Endothelial cell of umbilical vein (primary cell): ENCODE results near the gene RAB43.

Source experiments
- CTCF ChIP-seq, 2 donors: IDR thresholded peaks; 1 replicate in 1 of 2; 2 replicates in 1 of 2; pipeline ENCODE4 v1.5.1; 2011; ENCODE audit warnings: low read length in 2 of 2, mild to moderate bottlenecking in 2 of 2, moderate library complexity in 2 of 2, control low read depth in 1 of 2, inconsistent platforms in 1 of 2, low read depth in 1 of 2; ENCODE audit not compliant: insufficient read depth in 1 of 2; ENCODE audit errors: extremely low read depth in 1 of 2
- EZH2 ChIP-seq: IDR thresholded peaks from 2 replicates; pipeline ENCODE4 v1.6.1; 2012; ENCODE audit warnings: borderline replicate concordance, low read depth, mild to moderate bottlenecking, moderate library complexity, low read length, inconsistent platforms; ENCODE audit not compliant: severe bottlenecking
- GATA2 ChIP-seq: IDR thresholded peaks from 2 replicates; pipeline ENCODE4 v1.7.0; 2011; ENCODE audit warnings: low read depth, mild to moderate bottlenecking, moderate library complexity, mixed read lengths, low read length; ENCODE audit not compliant: insufficient read length, insufficient read depth
- POLR2A ChIP-seq: IDR thresholded peaks from 2 replicates; pipeline ENCODE4 v1.6.1; 2012; ENCODE audit warnings: low read depth, mild to moderate bottlenecking, control low read depth, low read length
- POLR2AphosphoS5 ChIP-seq: IDR thresholded peaks from 2 replicates; pipeline ENCODE4 v1.6.1; 2012; ENCODE audit warnings: low read depth, mild to moderate bottlenecking, control low read depth, low read length, moderate library complexity; ENCODE audit not compliant: insufficient read depth

- TF ChIP-seq POLR2A = no peak
- no peak for TF ChIP-seq CTCF (IDR thresholded peaks at IDR 0.05; ENCODE audit: extremely low read depth in 1 of 2, insufficient read depth in 1 of 2, low read depth in 1 of 2, low read length in 2 of 2)
- no peak for TF ChIP-seq EZH2
- no peak for TF ChIP-seq GATA2
- TF ChIP-seq POLR2AphosphoS5 = no peak
Observed at GRCh38 chr3:129040039-129040336, 81.6 kb downstream of the RAB43 start.
